Peyer's patch (tissue), 4 donors: ENCODE results near the gene TMEM132E.

ENCODE experiments used
- CTCF ChIP-seq, 6 experiments: fragments of 450-650 bp in 4 of 6; fragments of 200-600 bp in 2 of 6; sonication (generic) in 1 of 6; IDR thresholded peaks; one replicate each; pipeline ENCODE4 v1.5.1; 2017 to 2019; ENCODE audit warnings: antibody characterized with exemption in 6 of 6, mild to moderate bottlenecking in 3 of 6, moderate library complexity in 1 of 6
- POLR2A ChIP-seq, 2 donors: fragments of 450-650 bp; IDR thresholded peaks; one replicate each; pipeline ENCODE4 v1.5.1; 2017; ENCODE audit warnings: antibody characterized with exemption in 2 of 2, mild to moderate bottlenecking in 2 of 2, moderate library complexity in 2 of 2

DNA sequence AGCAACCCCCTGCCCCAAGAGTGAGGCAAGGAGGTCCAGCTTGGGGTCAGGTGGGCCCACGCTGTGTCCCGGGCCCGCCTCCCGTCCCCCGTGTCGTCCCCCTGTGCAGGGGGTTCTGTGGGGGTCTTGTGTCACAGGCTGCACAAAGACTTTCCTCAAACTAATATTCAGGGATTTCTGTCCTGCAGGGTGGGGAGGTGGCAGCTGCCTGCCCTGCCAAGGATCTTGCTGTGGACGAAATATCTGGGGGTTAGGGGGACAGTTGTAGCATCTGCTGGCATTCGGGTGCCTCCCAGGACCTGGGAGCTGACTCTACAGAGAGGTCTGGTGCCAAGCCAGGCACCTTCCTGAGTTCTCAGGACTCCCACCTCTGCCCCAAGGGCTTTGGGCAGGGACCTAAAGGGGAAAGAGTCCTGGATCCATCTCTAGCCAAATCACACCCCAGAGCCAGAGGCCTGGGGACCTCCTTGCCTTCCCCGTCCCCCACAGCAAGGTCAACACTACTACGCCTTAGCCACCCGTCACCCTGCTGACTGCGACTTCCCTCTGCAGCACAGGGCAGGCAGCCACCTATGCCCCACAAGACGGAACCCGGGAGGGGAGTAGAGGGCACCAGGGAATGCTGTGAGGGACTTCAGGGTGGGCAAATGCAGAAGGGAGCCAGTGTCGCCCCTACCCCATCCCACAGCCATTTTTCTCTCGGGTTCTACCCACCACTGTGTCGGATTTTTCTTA lies 59.3 kb downstream of the TMEM132E start:
- peak in 1 of 6 experiments; percentile 11 for TF ChIP-seq CTCF (IDR thresholded peaks at IDR 0.05)
- no peak for TF ChIP-seq POLR2A (IDR thresholded peaks at IDR 0.05)
